Neural cell (in vitro differentiated cells): ENCODE measurements around the gene EBF3. TPM values are rescaled to one million over a fixed set of nuclear protein-coding genes. Genes with fewer than 3 reads are reported as not detected.

Experiments
- H2AFZ ChIP-seq: fragments of 200-600, 300-800 bp; sonication (generic), shearing (Covaris generic); 2 replicates; pipeline ENCODE4 v1.6.0; 2014; ENCODE audit warnings: low read depth, mild to moderate bottlenecking, antibody characterized with exemption, low read length, moderate library complexity
- H3F3A ChIP-seq: fragments of 200-600 bp; shearing (Covaris generic); 2 replicates; pipeline ENCODE4 v1.6.1; 2016; ENCODE audit warnings: mild to moderate bottlenecking, moderate library complexity, mixed read lengths, antibody characterized with exemption, low read length; ENCODE audit not compliant: insufficient read depth, poor library complexity, severe bottlenecking
- H3K27ac ChIP-seq: fragments of 200-600, 300-800 bp; sonication (generic), shearing (Covaris generic); 2 replicates; pipeline ENCODE4 v1.5.1; 2014; ENCODE audit warnings: mild to moderate bottlenecking, low read length, moderate library complexity
- H3K27me3 ChIP-seq: fragments of 300-800, 200-600 bp; sonication (generic), shearing (Covaris generic); 2 replicates; pipeline ENCODE4 v1.6.0; 2014; ENCODE audit warnings: mild to moderate bottlenecking, low read depth, low read length, moderate library complexity; ENCODE audit not compliant: insufficient read depth
- H3K36me3 ChIP-seq: fragments of 300-800, 200-600 bp; sonication (generic), shearing (Covaris generic); 2 replicates; pipeline ENCODE4 v1.5.1; 2014; ENCODE audit warnings: mild to moderate bottlenecking, antibody characterized with exemption, low read length, moderate library complexity; ENCODE audit not compliant: insufficient read depth
- H3K4me2 ChIP-seq: fragments of 300-800, 200-600 bp; sonication (generic), shearing (Covaris generic); 2 replicates; pipeline ENCODE4 v1.6.0; 2014; ENCODE audit warnings: mild to moderate bottlenecking, low read length
- H3K4me3 ChIP-seq: fragments of 300-800, 200-600 bp; sonication (generic), shearing (Covaris generic); 2 replicates; pipeline ENCODE4 v1.5.1; 2014; ENCODE audit warnings: mild to moderate bottlenecking, low read length, moderate library complexity
- H3K79me2 ChIP-seq: fragments of 200-600 bp; shearing (Covaris generic); replicated peaks from 2 replicates; pipeline ENCODE4 v1.6.0; 2014; ENCODE audit warnings: mild to moderate bottlenecking, low read length, moderate library complexity; ENCODE audit not compliant: insufficient read depth
- H3K9ac ChIP-seq: fragments of 300-800, 200-600 bp; sonication (generic), shearing (Covaris generic); 2 replicates; pipeline ENCODE4 v1.6.1; 2016; ENCODE audit warnings: mild to moderate bottlenecking, low read length, mixed read lengths
- H3K9me2 ChIP-seq: fragments of 200-600 bp; shearing (Covaris generic); 2 replicates; pipeline ENCODE4 v1.6.1; 2016; ENCODE audit warnings: mild to moderate bottlenecking, low read length, mixed read lengths; ENCODE audit not compliant: insufficient read depth
- H3K9me3 ChIP-seq: fragments of 200-600, 300-800 bp; sonication (generic), shearing (Covaris generic); 2 replicates; pipeline ENCODE4 v1.6.1; 2016; ENCODE audit warnings: mild to moderate bottlenecking, mixed run types, low read length, moderate library complexity, mixed read lengths
- H4K20me1 ChIP-seq: fragments of 200-600 bp; shearing (Covaris generic); 2 replicates; pipeline ENCODE4 v1.6.1; 2016; ENCODE audit warnings: mild to moderate bottlenecking, mixed run types; ENCODE audit not compliant: insufficient read depth
- CTCF ChIP-seq: fragments of 450-650 bp; IDR thresholded peaks from 2 replicates; pipeline ENCODE4 v1.5.1; 2014; ENCODE audit warnings: antibody characterized with exemption, mild to moderate bottlenecking, moderate library complexity; ENCODE audit not compliant: poor library complexity, severe bottlenecking
- EP300 ChIP-seq: fragments of 450-650 bp; conservative IDR thresholded peaks from 2 replicates; pipeline ENCODE4 v1.6.1; 2014; ENCODE audit warnings: antibody characterized with exemption, mild to moderate bottlenecking, moderate library complexity; ENCODE audit not compliant: poor library complexity, severe bottlenecking
- EZH2 ChIP-seq: fragments of 200-600, 300-800 bp; shearing (Covaris generic), sonication (generic); IDR thresholded peaks from 2 replicates; pipeline ENCODE4 v1.6.1; 2014; ENCODE audit warnings: antibody characterized with exemption, low read length, borderline replicate concordance, mild to moderate bottlenecking; ENCODE audit not compliant: insufficient read depth, poor library complexity, severe bottlenecking
- MXI1 ChIP-seq: fragments of 450-650 bp; conservative IDR thresholded peaks from 2 replicates; pipeline ENCODE4 v1.6.1; 2014; ENCODE audit warnings: antibody characterized with exemption, mild to moderate bottlenecking; ENCODE audit not compliant: poor library complexity, severe bottlenecking
- POLR2AphosphoS5 ChIP-seq: IDR thresholded peaks from 2 replicates; pipeline ENCODE4 v1.6.1; 2012
- RAD21 ChIP-seq: fragments of 450-650 bp; conservative IDR thresholded peaks from 2 replicates; pipeline ENCODE4 v1.6.1; 2014; ENCODE audit warnings: antibody characterized with exemption, mild to moderate bottlenecking, moderate library complexity
- REST ChIP-seq: IDR thresholded peaks from 2 replicates; pipeline ENCODE4 v1.6.1; 2012; ENCODE audit warnings: borderline replicate concordance
- SMC3 ChIP-seq: fragments of 450-650 bp; conservative IDR thresholded peaks from 2 replicates; pipeline ENCODE4 v1.6.1; 2014; ENCODE audit warnings: antibody characterized with exemption, mild to moderate bottlenecking, moderate library complexity; ENCODE audit not compliant: poor library complexity
- TAF1 ChIP-seq: IDR thresholded peaks from 2 replicates; pipeline ENCODE4 v1.6.1; 2012; ENCODE audit warnings: low read depth
- polyA plus RNA-seq: library from polyadenylated mRNA; depleted of rRNA; stranded (reverse); fragments of >200 nt; gene quantifications from 2 replicates; pipeline ENCODE4 v1.2.3, GENCODE V29; 2014

Gene EBF3
- polyA plus RNA-seq, 1 donor from 2014 or later, result 0.38 TPM

- H4K20me1 ChIP-seq, result no peaks in the 10 kb centered on the region
- TF ChIP-seq MXI1 (no peak), EP300 (no peak), SMC3 (no peak), TAF1 (no peak), POLR2AphosphoS5 (no peak), RAD21 (no peak), CTCF (no peak), EZH2 (no peak), REST (no peak)
- H3K36me3 ChIP-seq, result no peaks in the 10 kb centered on the region
- H3K4me3 ChIP-seq, result no peak overlapping the region
- no peaks in the 10 kb centered on the region for H3K79me2 ChIP-seq
- no peak overlapping the region for H3K4me2 ChIP-seq
- H3K9me2 ChIP-seq, result no peaks in the 10 kb centered on the region
- H2AFZ ChIP-seq, result no peak overlapping the region
- no peak overlapping the region for H3K27ac ChIP-seq
- peaks cover 4% of the 10 kb centered on the region for H3K9me3 ChIP-seq
- no peak overlapping the region for H3K9ac ChIP-seq
- H3K27me3 ChIP-seq, result no peaks in the 10 kb centered on the region
- peaks cover 2% of the 10 kb centered on the region for H3F3A ChIP-seq
Measured at GRCh38 chr10:129851941-129852640, 112.0 kb downstream of the EBF3 start.

- no peak overlapping the region for H2AFZ ChIP-seq
- no peaks in the 10 kb centered on the region for H3K9me2 ChIP-seq
- H3F3A ChIP-seq, result peaks cover 2% of the 10 kb centered on the region
- no peaks in the 10 kb centered on the region for H3K79me2 ChIP-seq
- H3K4me2 ChIP-seq, result no peak overlapping the region
- no peaks in the 10 kb centered on the region for H4K20me1 ChIP-seq
- H3K27me3 ChIP-seq, result no peaks in the 10 kb centered on the region
- H3K27ac ChIP-seq, result no peak overlapping the region
- no peaks in the 10 kb centered on the region for H3K36me3 ChIP-seq
- no peaks in the 10 kb centered on the region for H3K9me3 ChIP-seq
- H3K4me3 ChIP-seq, result no peak overlapping the region
- H3K9ac ChIP-seq, result no peak overlapping the region
- TF ChIP-seq SMC3 (no peak), TAF1 (no peak), EP300 (no peak), RAD21 (no peak), CTCF (no peak), MXI1 (no peak), POLR2AphosphoS5 (no peak), EZH2 (no peak), REST (no peak)
Measured at GRCh38 chr10:129850790-129851189, 113.3 kb downstream of the EBF3 start.
